HEK293T (cell line): Measurements from ENCODE around the gene ACADM.

ENCODE experiments used
- CTCF ChIA-PET: fragments of 350-600 bp; formaldehyde crosslinking; extraction: SDS; loops from one replicate; lab custom pipeline; 2021; ENCODE audit warnings: antibody characterized with exemption, inconsistent platforms; lab: Yijun Ruan, JAX
- POLR2A ChIA-PET: fragments of 350-600 bp; formaldehyde crosslinking; extraction: SDS; loops from one replicate; lab custom pipeline; 2020; ENCODE audit warnings: antibody characterized with exemption, inconsistent platforms; lab: Yijun Ruan, JAX
- DNase-seq: peaks from one replicate; pipeline ENCODE4 v3.0.0; 2012; ENCODE audit warnings: mixed read lengths; ENCODE audit errors: extremely low spot score
- ARNT ChIP-seq: fragments of 450-650 bp; IDR thresholded peaks from 2 replicates; pipeline ENCODE4 v1.6.1; 2017; ENCODE audit warnings: mild to moderate bottlenecking
- BHLHE40 ChIP-seq: fragments of 450-650 bp; IDR thresholded peaks from 2 replicates; pipeline ENCODE4 v1.6.1; 2016; ENCODE audit warnings: mild to moderate bottlenecking, moderate library complexity, borderline replicate concordance
- CTBP1 ChIP-seq: fragments of 450-650 bp; IDR thresholded peaks from 2 replicates; pipeline ENCODE4 v1.6.1; 2016; ENCODE audit warnings: borderline replicate concordance
- ELF4 ChIP-seq: fragments of 450-650 bp; IDR thresholded peaks from 2 replicates; pipeline ENCODE4 v1.6.1; 2017; ENCODE audit warnings: antibody characterized with exemption
- FOXA1 ChIP-seq: fragments of 450-650 bp; IDR thresholded peaks from 2 replicates; pipeline ENCODE4 v1.6.1; 2016; ENCODE audit warnings: mild to moderate bottlenecking
- FOXK2 ChIP-seq: fragments of 450-650 bp; IDR thresholded peaks from 2 replicates; pipeline ENCODE4 v1.6.1; 2016; ENCODE audit warnings: mild to moderate bottlenecking
- FOXM1 ChIP-seq: fragments of 450-650 bp; IDR thresholded peaks from 2 replicates; pipeline ENCODE4 v1.6.1; 2017; ENCODE audit warnings: mild to moderate bottlenecking, borderline replicate concordance
- HDGF ChIP-seq: fragments of 450-650 bp; IDR thresholded peaks from 2 replicates; pipeline ENCODE4 v1.6.1; 2017; ENCODE audit warnings: antibody characterized with exemption, borderline replicate concordance
- L3MBTL2 ChIP-seq: fragments of 450-650 bp; conservative IDR thresholded peaks from 2 replicates; pipeline ENCODE4 v1.6.1; 2016; ENCODE audit warnings: mild to moderate bottlenecking
- LEF1 ChIP-seq: fragments of 450-650 bp; IDR thresholded peaks from 2 replicates; pipeline ENCODE4 v1.6.1; 2017; ENCODE audit warnings: mild to moderate bottlenecking, borderline replicate concordance
- NFRKB ChIP-seq: fragments of 450-650 bp; IDR thresholded peaks from 2 replicates; pipeline ENCODE4 v1.6.1; 2016; ENCODE audit warnings: mild to moderate bottlenecking, moderate library complexity
- SP1 ChIP-seq: fragments of 450-650 bp; IDR thresholded peaks from 2 replicates; pipeline ENCODE4 v1.6.1; 2017
- SUZ12 ChIP-seq: fragments of 450-650 bp; IDR thresholded peaks from 2 replicates; pipeline ENCODE4 v1.6.1; 2016; ENCODE audit warnings: mild to moderate bottlenecking
- TARDBP ChIP-seq: fragments of 450-650 bp; IDR thresholded peaks from 2 replicates; pipeline ENCODE4 v1.6.1; 2016
- ZNF384 ChIP-seq: fragments of 450-650 bp; IDR thresholded peaks from 2 replicates; pipeline ENCODE4 v1.6.1; 2016
- TF ChIP-seq, protein P1 (sequence below): fragments of 450-650 bp; IDR thresholded peaks from 2 replicates; pipeline ENCODE4 v1.6.1; 2016

The ACADM gene

DNA sequence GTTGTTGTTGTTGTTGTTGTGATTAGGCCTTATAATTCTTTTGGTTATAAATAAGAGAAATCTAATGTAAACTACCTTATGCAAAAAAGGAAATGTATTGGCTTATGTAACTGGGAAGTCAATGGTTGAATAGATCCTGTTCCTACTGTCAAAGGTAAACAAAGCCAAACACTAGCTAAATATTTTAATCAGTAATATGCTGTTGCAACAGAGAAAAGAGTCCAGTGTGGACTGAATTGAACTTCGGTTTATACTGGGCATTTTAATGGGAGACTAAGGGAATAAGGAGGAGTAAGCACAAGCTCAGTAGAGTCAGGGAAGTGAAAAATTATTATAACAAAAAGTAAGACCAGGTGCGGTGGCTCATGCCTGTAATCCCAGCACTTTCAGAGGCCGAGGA lies 87.6 kb downstream of the ACADM start:
- POLR2A ChIA-PET = interaction anchor here (0.9 kb wide), 1 partner anchor 26 kb away, joined by 3 read pairs; the partner anchor contains the start of gene RABGGTB
- CTCF ChIA-PET = no interaction called here
- TF ChIP-seq SUZ12 (no peak), CTBP1 (no peak), ZNF384 (no peak), TARDBP (no peak), FOXA1 (no peak), BHLHE40 (no peak), L3MBTL2 (no peak), NFRKB (no peak), HDGF (no peak), ARNT (no peak), SP1 (no peak), ELF4 (no peak), LEF1 (no peak), FOXK2 (no peak), FOXM1 (no peak)
- TF ChIP-seq, protein P1, sequence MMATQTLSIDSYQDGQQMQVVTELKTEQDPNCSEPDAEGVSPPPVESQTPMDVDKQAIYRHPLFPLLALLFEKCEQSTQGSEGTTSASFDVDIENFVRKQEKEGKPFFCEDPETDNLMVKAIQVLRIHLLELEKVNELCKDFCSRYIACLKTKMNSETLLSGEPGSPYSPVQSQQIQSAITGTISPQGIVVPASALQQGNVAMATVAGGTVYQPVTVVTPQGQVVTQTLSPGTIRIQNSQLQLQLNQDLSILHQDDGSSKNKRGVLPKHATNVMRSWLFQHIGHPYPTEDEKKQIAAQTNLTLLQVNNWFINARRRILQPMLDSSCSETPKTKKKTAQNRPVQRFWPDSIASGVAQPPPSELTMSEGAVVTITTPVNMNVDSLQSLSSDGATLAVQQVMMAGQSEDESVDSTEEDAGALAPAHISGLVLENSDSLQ = no peak
- DNase-seq = no peak
